Fibroblast of the aortic adventitia (primary cell): Measurements from ENCODE around the gene BCKDHB. TPM values are rescaled to one million over a fixed set of nuclear protein-coding genes. Genes with fewer than 3 reads are reported as not detected.
A peak's percentile ranks its signal among the peaks of the same experiment; 100 is the strongest.

Source experiments
- DNase-seq: peaks from one replicate; pipeline ENCODE4 v3.0.0-alpha.2; 2010; ENCODE audit warnings: low read depth
- H3K4me3 ChIP-seq: 2 replicates; pipeline ENCODE4 v1.5.1; 2011; ENCODE audit warnings: low read depth, mild to moderate bottlenecking, control low read depth, low read length, moderate library complexity
- total RNA-seq: library from RNA; depleted of rRNA; stranded (reverse); fragments of >200 nt; gene quantifications from 2 replicates; pipeline ENCODE4 v1.2.3, GENCODE V29; 2012; ENCODE audit warnings: low replicate concordance
- TF ChIP-seq, protein P1 (sequence below): IDR thresholded peaks from 2 replicates; pipeline ENCODE4 v1.5.1; 2011; ENCODE audit warnings: mild to moderate bottlenecking, low read length, control low read depth, inconsistent platforms; ENCODE audit not compliant: insufficient read depth

Gene BCKDHB
- total RNA-seq, 1 donor = 20.3 TPM

GRCh38 chr6:80263585-80263984, 157.1 kb downstream of the BCKDHB start:
- TF ChIP-seq, protein P1, sequence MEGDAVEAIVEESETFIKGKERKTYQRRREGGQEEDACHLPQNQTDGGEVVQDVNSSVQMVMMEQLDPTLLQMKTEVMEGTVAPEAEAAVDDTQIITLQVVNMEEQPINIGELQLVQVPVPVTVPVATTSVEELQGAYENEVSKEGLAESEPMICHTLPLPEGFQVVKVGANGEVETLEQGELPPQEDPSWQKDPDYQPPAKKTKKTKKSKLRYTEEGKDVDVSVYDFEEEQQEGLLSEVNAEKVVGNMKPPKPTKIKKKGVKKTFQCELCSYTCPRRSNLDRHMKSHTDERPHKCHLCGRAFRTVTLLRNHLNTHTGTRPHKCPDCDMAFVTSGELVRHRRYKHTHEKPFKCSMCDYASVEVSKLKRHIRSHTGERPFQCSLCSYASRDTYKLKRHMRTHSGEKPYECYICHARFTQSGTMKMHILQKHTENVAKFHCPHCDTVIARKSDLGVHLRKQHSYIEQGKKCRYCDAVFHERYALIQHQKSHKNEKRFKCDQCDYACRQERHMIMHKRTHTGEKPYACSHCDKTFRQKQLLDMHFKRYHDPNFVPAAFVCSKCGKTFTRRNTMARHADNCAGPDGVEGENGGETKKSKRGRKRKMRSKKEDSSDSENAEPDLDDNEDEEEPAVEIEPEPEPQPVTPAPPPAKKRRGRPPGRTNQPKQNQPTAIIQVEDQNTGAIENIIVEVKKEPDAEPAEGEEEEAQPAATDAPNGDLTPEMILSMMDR = no peak
- no peak overlapping the region for H3K4me3 ChIP-seq
- no peak for DNase-seq

GRCh38 chr6:80268865-80269730, 162.6 kb downstream of the BCKDHB start:
- H3K4me3 ChIP-seq = no peak overlapping the region
- TF ChIP-seq, protein P1 = no peak
- DNase-seq = no peak

DNA sequence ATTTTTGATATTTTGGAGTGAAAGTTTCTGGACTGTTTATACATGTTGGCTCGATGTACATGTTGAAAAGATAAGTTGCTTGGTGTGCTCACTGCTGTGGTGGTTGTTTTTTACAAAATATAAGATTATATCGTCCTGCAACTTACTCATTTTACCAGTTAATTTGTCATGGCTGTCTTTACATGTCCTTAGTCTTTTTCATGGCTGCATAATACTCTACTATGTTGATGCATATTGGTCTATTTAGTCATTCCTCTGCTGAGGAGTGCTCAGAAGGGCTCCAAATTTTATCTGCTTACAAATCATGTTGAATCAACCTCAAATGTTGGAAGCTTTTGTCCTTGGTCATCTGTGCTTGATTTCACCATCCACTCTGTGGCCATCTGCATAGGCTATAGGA, 164.6 kb downstream of the BCKDHB start:
- TF ChIP-seq, protein P1 = no peak
- no peak overlapping the region for H3K4me3 ChIP-seq
- DNase-seq = no peak

DNA sequence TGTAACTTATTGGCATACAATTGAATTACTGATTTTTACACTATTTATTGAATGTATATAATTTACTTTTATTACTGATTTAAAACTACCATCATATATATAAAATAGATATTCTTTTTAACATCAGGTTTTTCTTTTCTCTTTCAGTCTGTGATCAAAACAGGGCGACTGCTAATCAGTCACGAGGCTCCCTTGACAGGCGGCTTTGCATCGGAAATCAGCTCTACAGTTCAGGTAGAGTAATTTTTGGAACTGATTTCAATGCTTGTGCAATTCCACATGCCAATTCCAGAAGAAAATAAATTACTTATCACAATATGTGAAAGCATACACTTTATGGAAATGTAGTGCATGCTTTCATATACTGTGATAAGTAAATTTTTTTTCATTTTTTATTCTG, 166.5 kb downstream of the BCKDHB start:
- TF ChIP-seq, protein P1 = no peak
- DNase-seq = no peak
- no peak overlapping the region for H3K4me3 ChIP-seq

DNA sequence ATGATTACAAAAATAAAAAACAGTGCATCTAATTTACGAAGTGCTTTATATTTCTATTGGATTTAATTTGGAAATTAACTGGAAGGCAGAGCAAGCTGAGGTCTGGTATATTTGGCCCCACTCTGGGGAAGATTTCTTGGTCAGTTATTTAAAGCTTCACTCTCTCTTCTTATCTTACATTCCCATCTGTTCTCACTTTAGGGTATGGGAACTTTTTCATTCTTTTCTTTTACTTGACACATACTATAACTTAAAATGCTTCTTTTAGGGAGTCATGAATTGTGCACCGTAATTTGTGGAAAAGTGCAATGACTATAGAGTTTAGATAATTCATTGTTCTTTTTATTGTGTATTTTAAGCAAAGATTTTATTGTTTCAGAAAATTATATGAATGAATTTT, 170.4 kb downstream of the BCKDHB start:
- peak; percentile 17 for DNase-seq
- no peak overlapping the region for H3K4me3 ChIP-seq
- TF ChIP-seq, protein P1 = no peak

DNA sequence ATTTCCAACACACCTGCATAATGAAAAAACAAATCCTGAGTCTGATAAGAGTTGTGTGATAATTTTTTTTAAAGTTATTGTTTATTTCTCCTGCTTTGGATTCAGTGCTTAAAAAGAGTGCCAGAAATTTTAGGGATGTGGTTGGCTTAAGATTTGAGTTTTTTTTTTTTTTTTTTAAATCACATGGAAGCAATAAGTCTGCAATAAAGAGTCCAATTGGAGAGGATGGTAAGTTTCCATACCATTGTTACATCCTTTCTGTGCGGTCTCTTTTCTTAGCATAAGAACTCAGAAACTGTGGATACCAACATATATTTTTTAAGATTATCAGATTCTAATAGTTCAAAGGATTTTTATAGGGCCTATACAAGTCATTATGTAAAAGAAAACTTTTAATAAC, 171.0 kb downstream of the BCKDHB start:
- no peak for DNase-seq
- TF ChIP-seq, protein P1 = no peak

More for the DNA sequence above, 171.0 kb downstream of the BCKDHB start:
- no peak overlapping the region for H3K4me3 ChIP-seq
